RWPE2 (cell line): ENCODE results near the gene PLCL2.
A peak's percentile ranks its signal among the peaks of the same experiment; 100 is the strongest.

Experiments
- ATAC-seq: fragments of 200-7000 bp; cut with Tn5 transposase; 3 replicates; pipeline ENCODE4 v1.9.1; 2021; ENCODE audit warnings: low read depth
- DNase-seq: peaks from one replicate; pipeline ENCODE4 v3.0.0-alpha.2; 2020; ENCODE audit warnings: low spot score
- H3K27ac ChIP-seq: fragments of 450-650 bp; 2 replicates; pipeline ENCODE4 v1.5.1; 2017; ENCODE audit warnings: mild to moderate bottlenecking; ENCODE audit not compliant: poor library complexity, severe bottlenecking
- H3K27me3 ChIP-seq: fragments of 250-450 bp; sonication (Bioruptor Pico); 2 replicates; pipeline ENCODE4 v1.5.1; 2021; ENCODE audit warnings: mild to moderate bottlenecking, moderate library complexity; ENCODE audit not compliant: insufficient read depth, poor library complexity, severe bottlenecking
- H3K36me3 ChIP-seq: fragments of 250-450 bp; sonication (Bioruptor Pico); 2 replicates; pipeline ENCODE4 v1.5.1; 2020; ENCODE audit warnings: low read depth, mild to moderate bottlenecking, moderate library complexity
- H3K4me1 ChIP-seq: fragments of 250-450 bp; sonication (Bioruptor Pico); 2 replicates; pipeline ENCODE4 v1.5.1; 2021; ENCODE audit warnings: mild to moderate bottlenecking, moderate library complexity; ENCODE audit not compliant: insufficient read depth, poor library complexity, severe bottlenecking
- H3K4me3 ChIP-seq: fragments of 250-450 bp; sonication (Bioruptor Pico); 2 replicates; pipeline ENCODE4 v1.5.1; 2021; ENCODE audit warnings: mild to moderate bottlenecking, moderate library complexity; ENCODE audit not compliant: severe bottlenecking
- H3K9me3 ChIP-seq: fragments of 250-450 bp; sonication (Bioruptor Pico); 2 replicates; pipeline ENCODE4 v1.5.1; 2021; ENCODE audit warnings: mild to moderate bottlenecking, moderate library complexity; ENCODE audit not compliant: severe bottlenecking
- CTCF ChIP-seq: fragments of 450-650 bp; IDR thresholded peaks from one replicate; pipeline ENCODE4 v1.5.1; 2017; ENCODE audit warnings: mild to moderate bottlenecking, moderate library complexity; ENCODE audit not compliant: poor library complexity, severe bottlenecking

The PLCL2 gene

DNA sequence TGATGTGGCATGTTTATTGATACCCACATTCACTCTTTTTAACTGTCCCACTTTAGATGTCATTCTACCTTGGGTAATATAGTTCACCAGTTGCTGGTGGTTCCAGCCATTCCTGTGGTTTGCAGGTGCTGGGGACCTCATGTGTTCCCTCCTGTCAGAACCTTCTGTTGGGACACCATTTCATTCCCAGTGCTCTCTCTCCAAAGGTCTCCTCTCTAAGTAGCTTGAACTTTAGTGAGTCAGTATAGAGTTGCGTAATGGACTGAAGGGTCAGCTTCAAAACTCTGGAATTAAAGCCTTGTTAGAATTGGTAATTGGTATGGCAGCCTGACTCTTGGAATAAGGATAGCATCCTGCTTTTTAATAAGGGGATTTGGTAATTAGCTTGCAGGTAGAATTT, 108.5 kb downstream of the PLCL2 start:
- Histone ChIP-seq H3K27ac (no peak overlapping the region), H3K4me3 (no peak overlapping the region), H3K9me3 (no peaks in the 10 kb centered on the region), H3K27me3 (no peaks in the 10 kb centered on the region), H3K4me1 (no peaks in the 10 kb centered on the region), H3K36me3 (no peaks in the 10 kb centered on the region)
- no peak for ATAC-seq
- no peak for TF ChIP-seq CTCF
- no peak for DNase-seq

DNA sequence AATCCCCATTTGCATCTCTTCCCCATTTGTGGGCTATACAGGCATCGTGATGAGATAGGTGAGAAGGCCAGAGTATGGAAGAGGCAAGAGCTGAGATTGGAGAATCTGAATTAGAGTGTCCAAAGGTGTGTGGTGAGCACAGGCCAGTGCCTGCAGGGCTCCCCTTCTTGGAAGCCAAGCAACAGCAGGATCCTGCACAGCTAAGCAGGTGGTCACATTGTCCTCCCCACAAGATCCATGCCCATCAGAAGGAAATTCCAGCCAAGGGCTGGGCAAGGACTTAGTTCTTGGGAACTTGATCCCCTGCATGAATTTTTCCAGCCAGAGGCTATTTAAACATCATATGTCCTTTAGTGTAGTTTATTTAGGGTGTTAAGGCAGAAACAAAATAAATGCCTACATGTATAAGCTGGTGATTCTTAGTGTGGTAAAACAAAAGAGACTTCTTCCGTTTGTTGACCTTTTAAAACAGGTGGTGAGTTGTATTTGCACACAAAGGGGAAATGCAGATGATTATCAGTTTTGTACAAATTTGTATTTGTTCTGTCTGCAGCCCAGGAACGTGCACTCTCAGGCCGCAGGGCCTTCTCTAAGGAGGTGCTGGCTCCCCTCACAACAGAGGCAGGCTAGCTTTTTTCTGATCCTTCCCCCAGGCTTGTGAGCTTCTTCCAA, 110.2 kb downstream of the PLCL2 start:
- no peaks in the 10 kb centered on the region for H3K4me1 ChIP-seq
- H3K36me3 ChIP-seq: no peaks in the 10 kb centered on the region
- TF ChIP-seq CTCF: no peak
- no peak overlapping the region for H3K27ac ChIP-seq
- H3K9me3 ChIP-seq: no peaks in the 10 kb centered on the region
- no peaks in the 10 kb centered on the region for H3K27me3 ChIP-seq
- H3K4me3 ChIP-seq: no peak overlapping the region
- DNase-seq: no peak
- peak; percentile 19; the same call in 2 of the 3 replicates for ATAC-seq

GRCh38 chr3:16995601-16996000, 110.8 kb downstream of the PLCL2 start:
- no peaks in the 10 kb centered on the region for H3K36me3 ChIP-seq
- H3K27me3 ChIP-seq: no peaks in the 10 kb centered on the region
- no peak overlapping the region for H3K4me3 ChIP-seq
- no peak for TF ChIP-seq CTCF
- H3K9me3 ChIP-seq: no peaks in the 10 kb centered on the region
- no peak overlapping the region for H3K27ac ChIP-seq
- ATAC-seq (no peak), DNase-seq (no peak)
- no peaks in the 10 kb centered on the region for H3K4me1 ChIP-seq

DNA sequence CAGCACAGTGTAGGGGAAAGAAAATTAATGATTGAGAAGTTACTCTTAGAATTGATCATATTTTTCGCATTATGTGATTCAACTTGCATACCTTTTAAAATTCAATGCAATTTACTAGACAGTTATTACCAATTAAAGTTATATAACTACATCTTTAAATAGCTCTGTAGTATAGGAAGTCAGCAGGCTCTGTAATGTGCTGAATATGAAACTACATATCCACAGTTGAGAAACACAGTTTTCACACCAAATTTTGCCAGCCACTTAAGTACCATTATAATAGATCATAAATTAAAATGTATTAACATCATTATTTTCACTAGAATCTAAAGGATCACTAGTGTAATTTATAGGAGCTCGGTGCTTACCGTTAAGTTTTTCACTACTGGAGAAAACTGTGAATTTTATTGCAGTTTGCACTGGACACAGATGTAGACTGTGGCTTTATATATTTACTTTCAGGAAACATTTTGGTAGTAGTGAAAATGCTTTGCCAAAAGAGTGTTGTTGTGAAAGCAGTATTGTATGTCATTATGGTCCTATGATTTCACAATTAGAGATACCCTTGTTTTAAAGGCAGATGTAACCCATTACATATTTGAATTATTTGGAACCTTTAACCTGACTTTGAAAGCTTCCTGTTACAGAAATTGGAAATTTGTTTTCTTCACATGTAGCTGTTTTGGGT, 113.6 kb downstream of the PLCL2 start:
- Histone ChIP-seq H3K36me3 (no peaks in the 10 kb centered on the region), H3K27ac (no peak overlapping the region), H3K4me1 (no peaks in the 10 kb centered on the region), H3K9me3 (peaks cover 2% of the 10 kb centered on the region), H3K4me3 (no peak overlapping the region), H3K27me3 (no peaks in the 10 kb centered on the region)
- no peak for DNase-seq
- ATAC-seq: no peak
- no peak for TF ChIP-seq CTCF

DNA sequence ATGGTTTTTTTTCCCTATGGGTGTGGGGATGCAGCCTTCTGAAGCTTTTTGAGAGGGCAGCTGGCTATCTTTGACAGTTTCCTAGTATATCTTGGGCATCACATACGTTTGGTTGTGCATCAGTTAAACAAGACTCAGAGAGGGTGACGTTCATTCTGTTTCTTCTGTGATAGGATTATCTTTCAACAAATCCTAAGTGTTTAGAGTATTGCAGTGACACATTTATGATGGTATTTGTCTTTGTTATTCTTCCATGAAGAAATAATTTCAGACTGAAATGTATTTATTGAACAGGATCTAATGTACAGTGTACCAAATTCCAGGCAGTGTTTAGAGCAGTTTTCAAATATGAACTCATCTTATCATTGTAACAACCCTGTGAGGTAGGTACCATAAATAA, 114.4 kb downstream of the PLCL2 start:
- no peak for ATAC-seq
- Histone ChIP-seq H3K4me1 (no peaks in the 10 kb centered on the region), H3K27me3 (no peaks in the 10 kb centered on the region), H3K36me3 (no peaks in the 10 kb centered on the region), H3K27ac (no peak overlapping the region), H3K9me3 (peaks cover 2% of the 10 kb centered on the region), H3K4me3 (no peak overlapping the region)
- TF ChIP-seq CTCF: no peak
- no peak for DNase-seq
